ENCODE measurements around the gene USP30.

USP30 gene

GRCh38 chr12:109130297-109131153, 78.1 kb downstream of the USP30 start:
- no peak for DNase-seq

GRCh38 chr12:109131154-109132050, 79.0 kb downstream of the USP30 start:
- DNase-seq, result peak; percentile 38

DNA sequence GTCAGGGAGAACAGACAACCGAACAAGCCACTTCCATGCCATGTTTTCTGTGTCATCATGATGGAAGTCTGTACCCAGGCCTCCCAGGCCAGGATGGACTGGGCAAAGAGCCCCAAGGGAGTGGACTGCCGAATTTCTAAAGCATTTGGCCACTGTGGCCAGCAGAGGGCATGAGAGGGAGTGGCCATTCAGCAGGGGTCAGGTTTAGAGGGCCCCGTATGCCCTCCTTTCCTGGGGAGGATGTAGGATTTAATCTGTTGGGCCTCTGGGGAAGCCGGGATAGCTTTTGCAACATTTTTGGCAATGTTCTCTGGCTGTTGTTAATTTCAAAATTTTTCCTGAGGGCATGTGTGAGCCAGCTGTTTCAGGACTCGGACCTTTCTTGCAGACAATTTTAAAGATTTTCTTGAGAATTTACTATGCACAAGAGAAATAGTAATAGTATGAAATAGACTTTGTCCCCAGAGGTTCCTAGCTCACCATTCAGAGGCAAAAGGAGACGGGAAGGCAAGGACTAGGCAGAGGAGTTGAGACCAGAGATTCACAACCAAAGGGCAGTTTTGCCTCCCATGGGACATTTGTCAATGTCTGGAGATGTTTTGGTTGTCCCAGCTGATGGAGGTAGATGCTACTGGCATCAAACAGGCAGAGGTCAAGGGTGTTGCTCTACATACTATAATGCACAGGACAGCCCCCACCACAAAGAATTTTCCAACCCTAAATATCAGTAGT, 82.0 kb downstream of the USP30 start:
- DNase-seq, result no peak

DNA sequence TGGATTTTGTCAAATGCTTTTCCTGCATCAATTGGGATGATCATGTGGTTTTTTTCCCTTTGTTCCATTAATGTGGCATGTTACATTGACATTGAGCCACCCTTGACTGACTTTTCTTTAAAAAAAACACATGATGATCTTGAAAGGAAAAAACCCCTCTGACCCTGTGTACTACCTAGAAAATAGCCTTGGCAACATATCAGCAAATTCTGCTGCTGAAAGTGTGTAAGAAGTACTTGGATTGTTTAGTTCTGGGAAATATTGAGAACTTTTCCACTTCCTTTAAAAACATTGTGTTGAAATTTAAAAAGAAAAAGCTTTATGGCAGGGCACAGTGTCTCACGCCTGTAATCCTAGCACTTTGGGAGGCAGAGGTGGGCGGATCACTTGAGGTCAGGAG, 84.7 kb downstream of the USP30 start:
- no peak for DNase-seq

All from DMS79 (cell line).